ACHN (cell line): ENCODE data around the gene SRSF11.

Experiments
- DNase-seq: peaks from one replicate; pipeline ENCODE4 v3.0.0-alpha.2; 2015
- in situ Hi-C: cut with HindIII; loops from 2 replicates; pipeline ENCODE4 v1.10.0; 2017; ENCODE audit warnings: low sequenced_read_pairs, low pct_ligation_motif_present, low pct_unique_long_range_greater_than_20kb

Gene SRSF11

GRCh38 chr1:70211541-70211940 is 9.6 kb upstream of the SRSF11 start:
- no peak for DNase-seq
- in situ Hi-C loops, result no loop called here

- DNase-seq, result no peak
- in situ Hi-C loops, result no loop called here
Measured at GRCh38 chr1:70220015-70220414, 1.2 kb upstream of the SRSF11 start.

GRCh38 chr1:70220517-70221237 is 503 bp upstream of the SRSF11 start:
- no peak for DNase-seq
- in situ Hi-C loops, result no loop called here

GRCh38 chr1:70222716-70223235 is 1.6 kb downstream of the SRSF11 start:
- DNase-seq, result no peak
- in situ Hi-C loops, result no loop called here

- in situ Hi-C loops, result no loop called here
Measured at GRCh38 chr1:70224954-70225353, 3.8 kb downstream of the SRSF11 start.

GRCh38 chr1:70227439-70227838 is 6.3 kb downstream of the SRSF11 start:
- in situ Hi-C loops, result no loop called here
- DNase-seq, result no peak

More at GRCh38 chr1:70224954-70225353, 3.8 kb downstream of the SRSF11 start:
- no peak for DNase-seq

- no peak for DNase-seq
- in situ Hi-C loops, result no loop called here
Measured at GRCh38 chr1:70228670-70229069, 7.5 kb downstream of the SRSF11 start.

GRCh38 chr1:70231475-70231874 is 10.3 kb downstream of the SRSF11 start:
- DNase-seq, result no peak
- in situ Hi-C loops, result no loop called here

GRCh38 chr1:70234733-70235132 is 13.6 kb downstream of the SRSF11 start:
- DNase-seq, result no peak
- in situ Hi-C loops, result no loop called here

GRCh38 chr1:70239940-70240339 is 18.8 kb downstream of the SRSF11 start:
- no peak for DNase-seq
- in situ Hi-C loops, result no loop called here

GRCh38 chr1:70247122-70247521 is 25.9 kb downstream of the SRSF11 start:
- no peak for DNase-seq
- in situ Hi-C loops, result no loop called here

- in situ Hi-C loops, result no loop called here
- no peak for DNase-seq
Measured at GRCh38 chr1:70247768-70248167, 26.6 kb downstream of the SRSF11 start.

- in situ Hi-C loops, result no loop called here
- DNase-seq, result no peak
Measured at GRCh38 chr1:70248729-70249128, 27.5 kb downstream of the SRSF11 start.

- in situ Hi-C loops, result no loop called here
- DNase-seq, result no peak
Measured at GRCh38 chr1:70256664-70257063, 35.5 kb downstream of the SRSF11 start.

GRCh38 chr1:70264839-70265238 is 43.7 kb downstream of the SRSF11 start:
- no peak for DNase-seq
- in situ Hi-C loops, result no loop called here

- DNase-seq, result no peak
- in situ Hi-C loops, result no loop called here
Measured at GRCh38 chr1:70265946-70266345, 44.8 kb downstream of the SRSF11 start.

- in situ Hi-C loops, result no loop called here
- DNase-seq, result no peak
Measured at GRCh38 chr1:70277875-70278274, 56.7 kb downstream of the SRSF11 start.

- in situ Hi-C loops, result no loop called here
Measured at GRCh38 chr1:70278710-70279109, 57.5 kb downstream of the SRSF11 start.

GRCh38 chr1:70284366-70284765 is 63.2 kb downstream of the SRSF11 start:
- in situ Hi-C loops, result no loop called here

More at GRCh38 chr1:70278710-70279109, 57.5 kb downstream of the SRSF11 start:
- no peak for DNase-seq

GRCh38 chr1:70286453-70286852 is 65.3 kb downstream of the SRSF11 start:
- no peak for DNase-seq
- in situ Hi-C loops, result no loop called here

More at GRCh38 chr1:70284366-70284765, 63.2 kb downstream of the SRSF11 start:
- no peak for DNase-seq
